H9 (cell line): Measurements from ENCODE around the gene AGBL4. TPM values are rescaled to one million over a fixed set of nuclear protein-coding genes. Genes with fewer than 3 reads are reported as not detected.

Source experiments
- DNase-seq: peaks from one replicate; pipeline ENCODE4 v3.0.0-alpha.2; 2017
- H2AFZ ChIP-seq: one replicate; pipeline ENCODE4 v1.6.1; 2013; ENCODE audit warnings: mild to moderate bottlenecking, low read length, control low read depth, moderate library complexity
- H2AK5ac ChIP-seq: 2 replicates; pipeline ENCODE4 v1.6.1; 2013; ENCODE audit warnings: low read length, control low read depth, mixed read lengths; ENCODE audit not compliant: insufficient read length
- H2BK120ac ChIP-seq: one replicate; pipeline ENCODE4 v1.6.1; 2013; ENCODE audit warnings: low read depth, mild to moderate bottlenecking, low read length, control low read depth, inconsistent platforms; ENCODE audit not compliant: poor library complexity, severe bottlenecking
- H2BK12ac ChIP-seq: 2 replicates; pipeline ENCODE4 v1.6.1; 2013; ENCODE audit warnings: low read length, control low read depth, mixed read lengths, low read depth; ENCODE audit not compliant: insufficient read length
- H2BK15ac ChIP-seq: 2 replicates; pipeline ENCODE4 v1.6.1; 2013; ENCODE audit warnings: low read depth, low read length, control low read depth
- H2BK20ac ChIP-seq: one replicate; pipeline ENCODE4 v1.6.1; 2013; ENCODE audit warnings: low read depth, mild to moderate bottlenecking, low read length, control low read depth, inconsistent platforms; ENCODE audit not compliant: poor library complexity, severe bottlenecking
- H2BK5ac ChIP-seq: 2 replicates; pipeline ENCODE4 v1.6.1; 2013; ENCODE audit warnings: low read length, control low read depth, mixed read lengths; ENCODE audit not compliant: insufficient read length
- H3K14ac ChIP-seq: 2 replicates; pipeline ENCODE4 v1.6.1; 2013; ENCODE audit warnings: low read length, control low read depth; ENCODE audit not compliant: insufficient read depth
- H3K18ac ChIP-seq: 2 replicates; pipeline ENCODE4 v1.6.1; 2013; ENCODE audit warnings: low read depth, mild to moderate bottlenecking, mixed read lengths, low read length, control low read depth; ENCODE audit not compliant: insufficient read length
- H3K23ac ChIP-seq: 2 replicates; pipeline ENCODE4 v1.6.1; 2013; ENCODE audit warnings: low read length, control low read depth, mixed read lengths, low read depth; ENCODE audit not compliant: insufficient read length
- H3K23me2 ChIP-seq: 2 replicates; pipeline ENCODE4 v1.6.1; 2013; ENCODE audit warnings: low read depth, mild to moderate bottlenecking, mixed read lengths, low read length, control low read depth; ENCODE audit not compliant: insufficient read length, poor library complexity, severe bottlenecking
- H3K27ac ChIP-seq: 2 replicates; pipeline ENCODE4 v1.5.1; 2013; ENCODE audit warnings: low read length, control low read depth, mixed read lengths, low read depth; ENCODE audit not compliant: insufficient read length
- H3K27me3 ChIP-seq: 2 replicates; pipeline ENCODE4 v1.6.1; 2013; ENCODE audit warnings: low read length, control low read depth, inconsistent platforms; ENCODE audit not compliant: insufficient read depth
- H3K4ac ChIP-seq: 2 replicates; pipeline ENCODE4 v1.6.1; 2013; ENCODE audit warnings: low read depth, mild to moderate bottlenecking, control low read depth, inconsistent platforms, low read length, moderate library complexity
- H3K4me1 ChIP-seq: 2 replicates; pipeline ENCODE4 v1.6.1; 2013; ENCODE audit warnings: low read length, control low read depth, inconsistent platforms; ENCODE audit not compliant: insufficient read depth
- H3K4me2 ChIP-seq: 2 replicates; pipeline ENCODE4 v1.6.1; 2013; ENCODE audit warnings: low read length, control low read depth, mixed read lengths; ENCODE audit not compliant: insufficient read length, insufficient read depth
- H3K56ac ChIP-seq: 2 replicates; pipeline ENCODE4 v1.6.1; 2013; ENCODE audit warnings: low read depth, mild to moderate bottlenecking, mixed read lengths, low read length, control low read depth; ENCODE audit not compliant: insufficient read length
- H3K79me1 ChIP-seq: 2 replicates; pipeline ENCODE4 v1.6.1; 2013; ENCODE audit warnings: low read depth, mild to moderate bottlenecking, moderate library complexity, low read length, control low read depth, inconsistent platforms; ENCODE audit not compliant: insufficient read depth, poor library complexity, severe bottlenecking
- H3K79me2 ChIP-seq: 2 replicates; pipeline ENCODE4 v1.6.1; 2013; ENCODE audit warnings: low read length, control low read depth, inconsistent platforms; ENCODE audit not compliant: insufficient read depth
- H3K9ac ChIP-seq: 2 replicates; pipeline ENCODE4 v1.6.1; 2013; ENCODE audit warnings: low read length, control low read depth, mixed read lengths; ENCODE audit not compliant: insufficient read length; ENCODE audit errors: extremely low read depth
- H3K9me3 ChIP-seq: one replicate; pipeline ENCODE4 v1.6.1; 2013; ENCODE audit warnings: low read depth, low read length, inconsistent platforms; ENCODE audit not compliant: control insufficient read depth
- H3T11ph ChIP-seq: one replicate; pipeline ENCODE4 v1.6.1; 2013; ENCODE audit warnings: mild to moderate bottlenecking, low read length, control low read depth, inconsistent platforms
- H4K20me1 ChIP-seq: one replicate; pipeline ENCODE4 v1.6.1; 2013; ENCODE audit not compliant: control insufficient read depth, insufficient read length, insufficient read depth
- H4K5ac ChIP-seq: 2 replicates; pipeline ENCODE4 v1.6.1; 2013; ENCODE audit warnings: low read depth, mild to moderate bottlenecking, mixed read lengths, low read length, control low read depth; ENCODE audit not compliant: insufficient read length
- H4K8ac ChIP-seq: replicated peaks from 2 replicates; pipeline ENCODE4 v1.6.1; 2013; ENCODE audit warnings: low read length, control low read depth, mixed read lengths, low read depth; ENCODE audit not compliant: insufficient read length
- H4K91ac ChIP-seq: 2 replicates; pipeline ENCODE4 v1.6.1; 2013; ENCODE audit warnings: low read depth, mild to moderate bottlenecking, moderate library complexity, mixed read lengths, low read length, control low read depth; ENCODE audit not compliant: insufficient read length
- H3K27ac Mint-ChIP-seq, 3 experiments: 2 replicates in 2 of 3; 3 replicates in 1 of 3; pipeline ENCODE4 v1.8.0; 2020 to 2021; ENCODE audit warnings: mixed read lengths in 3 of 3, mild to moderate bottlenecking in 1 of 3, moderate library complexity in 1 of 3
- H3K27me3 Mint-ChIP-seq: 2 replicates; pipeline ENCODE4 v1.8.0; 2021; ENCODE audit warnings: low read depth, mild to moderate bottlenecking, moderate library complexity, mixed read lengths
- H3K36me3 Mint-ChIP-seq, 3 experiments: 2 replicates in 2 of 3; 3 replicates in 1 of 3; pipeline ENCODE4 v1.8.0; 2020 to 2021; ENCODE audit warnings: low read depth in 3 of 3, mixed read lengths in 3 of 3; ENCODE audit not compliant: insufficient read depth in 1 of 3
- H3K4me1 Mint-ChIP-seq, 2 experiments: 2 replicates each; pipeline ENCODE4 v1.8.0; 2020; ENCODE audit warnings: mixed read lengths in 2 of 2
- H3K4me3 Mint-ChIP-seq, 2 experiments: 2 replicates in 1 of 2; 3 replicates in 1 of 2; pipeline ENCODE4 v1.8.0; 2020 to 2021; ENCODE audit warnings: mild to moderate bottlenecking in 2 of 2, mixed read lengths in 2 of 2, moderate library complexity in 1 of 2
- H3K9me3 Mint-ChIP-seq, 2 experiments: 2 replicates in 1 of 2; 3 replicates in 1 of 2; pipeline ENCODE4 v1.8.0; 2020; ENCODE audit warnings: mild to moderate bottlenecking in 2 of 2, mixed read lengths in 2 of 2, moderate library complexity in 1 of 2
- CTCF ChIP-seq: fragments of 200-600 bp; sonication (generic); conservative IDR thresholded peaks from 3 replicates; pipeline ENCODE4 v1.8.0; 2021; ENCODE audit warnings: antibody characterized with exemption, mild to moderate bottlenecking
- WGBS: extraction: QIAGEN DNeasy Blood & Tissue Kit; methylation state at CpG from one replicate; pipeline ENCODE4 v1.1.7; 2013; ENCODE audit warnings: missing lambda C conversion rate, low lambda C conversion rate, mixed read lengths; ENCODE audit not compliant: insufficient read length; ENCODE audit errors: extremely low coverage; 5-methylcytosine and 5-hydroxymethylcytosine counted together
- total RNA-seq: library from RNA; stranded (reverse); gene quantifications from 2 replicates; pipeline ENCODE4 v1.2.1, GENCODE V29; 2021

The AGBL4 gene
- total RNA-seq, 1 experiment from 2014 or later, result not detected

GRCh38 chr1:50060279-50060678 is 36.5 kb upstream of the AGBL4 start:
- Histone ChIP-seq H3K56ac (no peak overlapping the region), H3T11ph (no peak overlapping the region), H4K5ac (no peak overlapping the region), H3K4ac (no peak overlapping the region), H4K8ac (no peak overlapping the region), H4K91ac (no peak overlapping the region), H2AK5ac (no peak overlapping the region), H3K14ac (no peak overlapping the region), H3K4me1 (no peaks in the 10 kb centered on the region), H3K18ac (no peak overlapping the region), H3K27me3 (no peaks in the 10 kb centered on the region), H3K79me1 (no peaks in the 10 kb centered on the region), H2BK120ac (no peak overlapping the region), H2BK15ac (no peak overlapping the region), H2BK12ac (no peak overlapping the region), H2BK5ac (no peak overlapping the region), H3K9ac (no peak overlapping the region), H3K79me2 (no peaks in the 10 kb centered on the region), H3K9me3 (no peaks in the 10 kb centered on the region), H2AFZ (no peak overlapping the region), H3K23me2 (no peaks in the 10 kb centered on the region), H2BK20ac (no peak overlapping the region), H3K27ac (no peak overlapping the region), H3K23ac (no peak overlapping the region), H4K20me1 (no peaks in the 10 kb centered on the region), H3K4me2 (no peak overlapping the region)
- no peak for DNase-seq
- no CpG with 5 or more reads among the region's 3 CpGs for WGBS
- no peak for TF ChIP-seq CTCF
- Mint-ChIP-seq H3K27ac (no peak overlapping the region), H3K4me1 (no peaks in the 10 kb centered on the region), H3K27me3 (no peaks in the 10 kb centered on the region), H3K36me3 (peaks cover 0 to 31% (median 5%) of the 10 kb centered on the region in 3 experiments; a peak in 4 of 7 replicates), H3K9me3 (peaks cover 49 to 88% of the 10 kb centered on the region in 2 experiments), H3K4me3 (no peak overlapping the region)
